ENCODE data around the gene ETV3. TPM values are rescaled to one million over a fixed set of nuclear protein-coding genes. Genes with fewer than 3 reads are reported as not detected.

The ETV3 gene
- total RNA-seq, 1 experiment from 2014 or later: 22.2 TPM

DNA sequence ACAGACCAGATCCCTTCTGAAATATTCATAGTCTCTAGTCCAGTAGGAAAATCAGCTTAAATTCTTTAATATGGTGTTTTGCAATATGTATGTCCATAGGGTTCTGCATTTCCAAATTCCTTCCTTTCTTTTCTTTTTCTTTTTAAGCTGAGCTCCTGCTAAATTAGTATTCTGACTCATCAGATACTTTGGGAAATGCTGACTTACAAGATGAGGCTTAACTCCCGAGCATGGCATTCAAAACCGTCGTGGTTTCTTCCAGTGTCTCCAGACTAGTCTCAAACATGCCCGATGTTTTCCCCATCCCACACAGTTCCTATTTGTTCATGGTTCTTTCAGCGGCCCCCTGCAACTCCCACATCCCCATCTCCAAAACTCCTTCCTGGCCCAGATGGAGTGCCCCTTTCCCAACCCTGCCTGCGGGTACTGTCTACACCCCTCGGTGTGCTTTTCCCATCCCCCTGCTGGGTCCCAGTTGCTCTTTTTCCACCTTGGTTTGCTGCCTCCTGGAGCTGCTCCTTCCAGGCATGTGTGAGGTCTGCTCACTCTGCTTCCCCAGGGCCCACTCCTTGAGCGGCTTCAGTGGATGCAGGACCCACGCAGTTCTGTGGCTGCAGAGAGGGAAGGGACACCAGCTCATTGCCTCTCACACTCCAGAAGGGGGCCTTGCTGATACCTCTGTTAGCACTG, 19.5 kb upstream of the ETV3 start:
- in situ Hi-C loops (cut with HindIII; ENCODE audit: low pct_unique_long_range_greater_than_20kb, low sequenced_read_pairs): no loop called here
- Histone ChIP-seq H3K9me3 (ENCODE audit: control insufficient read depth, insufficient read depth, low read depth, low read length) (no peaks in the 10 kb centered on the region), H3K36me3 (ENCODE audit: control insufficient read depth, insufficient read depth, low read length) (no peaks in the 10 kb centered on the region), H3K27me3 (ENCODE audit: control insufficient read depth, insufficient read depth, low read length) (0 out of 2 replicates have a peak, but pooled peaks cover 4% of the 10 kb centered on the region), H3K27ac (ENCODE audit: low read length) (no peak overlapping the region), H3K4me3 (ENCODE audit: low read depth in 2 of 2, low read length in 2 of 2) (no peak overlapping the region), H3K4me1 (ENCODE audit: control insufficient read depth, insufficient read depth, low read length) (no peaks in the 10 kb centered on the region; the same call in none of the 2 replicates)
- TF ChIP-seq CTCF (IDR thresholded peaks at IDR 0.05) (no peak), REST (IDR thresholded peaks at IDR 0.05; ENCODE audit: insufficient read depth in 1 of 2, low read depth in 2 of 2, low read length in 1 of 2) (no peak), SIN3A (IDR thresholded peaks at IDR 0.05; ENCODE audit: borderline replicate concordance, insufficient read depth, low read depth, low read length) (no peak), POLR2AphosphoS5 (IDR thresholded peaks at IDR 0.05; ENCODE audit: low read depth, low read length) (no peak), TCF7L2 (IDR thresholded peaks at IDR 0.05; ENCODE audit: low read depth, low read length) (no peak)
- intact Hi-C loops (cut with micrococcal nuclease; ENCODE audit: unreplicated experiment): no loop called here
- CTCF ChIA-PET: interaction anchor here (0.5 to 4.3 kb wide), 4 partner anchors 19 to 68 kb away, joined by 3 to 85 read pairs (median 4); no protein-coding TSS in a partner anchor
- no peak for DNase-seq (ENCODE audit: low read depth, low spot score)
- BruUV-seq (replicated peaks): no TSS peak
- POLR2A ChIA-PET: no interaction called here
- no peak for ATAC-seq

- Histone ChIP-seq H3K27ac (ENCODE audit: low read length) (no peak overlapping the region), H3K27me3 (ENCODE audit: control insufficient read depth, insufficient read depth, low read length) (0 out of 2 replicates have a peak, but pooled peaks cover 4% of the 10 kb centered on the region), H3K36me3 (ENCODE audit: control insufficient read depth, insufficient read depth, low read length) (no peaks in the 10 kb centered on the region), H3K4me1 (ENCODE audit: control insufficient read depth, insufficient read depth, low read length) (no peaks in the 10 kb centered on the region; the same call in none of the 2 replicates), H3K9me3 (ENCODE audit: control insufficient read depth, insufficient read depth, low read depth, low read length) (no peaks in the 10 kb centered on the region), H3K4me3 (ENCODE audit: low read depth in 2 of 2, low read length in 2 of 2) (peak overlapping the region in 1 of 2 experiments; percentile 24; a peak in 1 of 4 replicates)
- in situ Hi-C loops (cut with HindIII; ENCODE audit: low pct_unique_long_range_greater_than_20kb, low sequenced_read_pairs): no loop called here
- peak; percentile 97 for TF ChIP-seq CTCF (IDR thresholded peaks at IDR 0.05)
- no peak for TF ChIP-seq TCF7L2 (IDR thresholded peaks at IDR 0.05; ENCODE audit: low read depth, low read length)
- ChIA-PET CTCF (interaction anchor here (0.5 to 4.3 kb wide), 9 partner anchors 14 to 358 kb away, joined by 3 to 85 read pairs (median 4); no protein-coding TSS in a partner anchor), POLR2A (interaction anchor here (1.1 kb wide), 1 partner anchor 61 kb away, joined by 3 read pairs; no protein-coding TSS in a partner anchor)
- ATAC-seq (peak; percentile 88), DNase-seq (ENCODE audit: low read depth, low spot score) (no peak)
- intact Hi-C loops (cut with micrococcal nuclease; ENCODE audit: unreplicated experiment): loop anchor here (1.0 kb wide), 1 partner anchor 66 kb away; no protein-coding TSS in a partner anchor
- BruUV-seq (replicated peaks): no TSS peak
Measured at GRCh38 chr1:157156058-157156541, 17.9 kb upstream of the ETV3 start.

Measured in Panc1 (cell line).